HG03520 (cell line): ENCODE results near the gene PICALM.
"Not testable (repeated sequence)": the region's sequence is repeated elsewhere in the genome, so short reads cannot be mapped to it uniquely, and the experiment has no call there.

ENCODE experiments used
- ATAC-seq: cut with Tn5 transposase; IDR thresholded peaks from one replicate; pipeline ENCODE4 v1.9.1; 2021; ENCODE audit warnings: mild to moderate bottlenecking, moderate library complexity; ENCODE audit not compliant: unreplicated experiment

The PICALM gene

DNA sequence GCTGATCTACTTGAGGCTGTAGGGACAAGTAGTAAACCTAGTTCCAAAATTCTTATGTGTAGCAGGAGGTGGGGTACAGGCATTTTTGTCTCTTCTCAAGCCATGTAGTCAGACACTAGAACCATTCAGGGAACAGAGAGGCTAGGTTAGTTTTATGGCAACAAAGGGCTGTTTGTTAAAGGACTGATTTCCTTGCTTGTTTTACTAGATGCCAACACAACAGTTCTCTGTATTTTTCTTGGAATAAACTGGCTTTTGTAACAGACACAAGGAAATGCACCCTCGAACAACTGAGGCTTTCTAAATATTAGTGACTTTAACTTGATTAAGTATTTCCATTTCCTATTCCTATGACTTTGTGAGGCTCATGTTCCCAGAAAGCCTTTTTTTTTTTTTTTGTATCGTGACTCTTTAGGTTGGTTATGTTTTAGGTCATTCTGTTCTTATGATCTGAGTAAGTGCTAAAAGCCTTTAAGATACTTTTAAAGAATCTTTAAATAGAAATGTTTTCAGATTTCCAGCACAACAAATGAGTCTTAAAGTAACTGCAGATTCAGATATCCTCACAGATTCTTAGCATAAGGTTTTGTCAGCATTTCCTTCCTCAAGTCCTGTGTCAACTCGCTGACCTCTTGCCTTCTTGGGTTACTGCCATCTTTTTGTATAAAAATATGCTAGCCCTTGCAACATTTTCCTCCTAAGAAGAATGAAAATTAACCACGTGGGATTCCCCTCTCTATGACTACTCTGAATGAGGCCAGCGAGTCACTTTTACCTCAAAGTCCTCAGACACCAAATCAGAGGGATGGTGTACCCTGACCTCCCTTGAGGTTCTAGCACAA is 121.2 kb downstream of the PICALM start:
- no peak for ATAC-seq

DNA sequence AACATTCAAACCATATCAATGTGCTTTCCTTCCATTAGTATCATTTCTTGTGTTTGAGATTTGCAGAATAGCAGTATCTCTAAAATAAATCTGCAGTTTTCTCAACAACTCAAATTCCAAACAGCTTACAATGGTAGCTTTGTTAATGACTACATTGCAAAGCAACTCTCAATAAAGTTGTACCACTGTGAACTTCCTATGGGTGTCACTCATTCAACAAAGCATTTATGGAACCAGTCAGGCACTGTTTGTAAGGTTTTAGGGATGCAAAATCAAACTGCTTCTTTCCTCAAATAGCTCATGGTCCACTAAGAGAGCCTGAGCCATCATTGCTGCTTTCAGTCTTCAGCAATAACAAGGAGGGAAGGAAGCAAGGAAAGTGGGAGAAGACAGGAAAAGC is 122.7 kb downstream of the PICALM start:
- ATAC-seq, result no peak

DNA sequence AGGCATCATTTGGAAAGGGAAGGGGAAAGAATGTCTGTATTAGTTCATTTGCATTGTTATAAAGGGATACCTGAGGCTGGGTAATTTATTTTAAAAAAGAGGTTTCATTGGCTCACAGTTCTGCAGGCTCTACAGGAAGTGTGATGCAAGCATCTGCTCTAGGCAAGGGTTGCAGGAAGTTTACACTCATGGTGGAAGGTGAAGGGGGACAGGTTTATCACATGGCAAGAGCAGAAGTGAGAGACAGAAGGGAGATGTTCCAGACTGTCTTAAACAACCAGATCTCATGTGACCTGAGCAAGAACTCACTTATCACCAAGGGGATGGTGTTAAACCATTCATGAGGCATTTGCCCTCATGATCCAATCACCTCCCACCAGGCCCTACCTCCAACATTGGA is 123.1 kb downstream of the PICALM start:
- no peak for ATAC-seq

DNA sequence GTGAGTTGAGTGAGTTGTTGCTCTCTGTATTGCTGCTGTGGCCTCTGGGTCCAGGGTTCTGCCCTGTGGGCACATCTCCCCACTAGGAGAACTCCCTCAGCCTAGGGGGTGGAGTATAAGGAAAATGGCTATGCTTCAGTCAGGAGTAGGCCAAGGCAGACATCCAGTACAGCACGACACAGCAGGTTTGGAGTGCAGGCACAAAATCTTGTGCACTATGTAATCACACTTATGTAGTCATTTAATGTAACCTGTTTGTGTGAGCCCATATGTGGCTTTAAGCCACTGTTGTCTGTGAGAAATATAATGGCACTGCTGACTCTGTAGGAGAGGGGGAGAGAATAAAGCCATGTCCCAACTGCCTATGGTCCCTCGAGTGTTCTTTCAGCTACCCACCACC is 123.6 kb downstream of the PICALM start:
- ATAC-seq, result no peak

DNA sequence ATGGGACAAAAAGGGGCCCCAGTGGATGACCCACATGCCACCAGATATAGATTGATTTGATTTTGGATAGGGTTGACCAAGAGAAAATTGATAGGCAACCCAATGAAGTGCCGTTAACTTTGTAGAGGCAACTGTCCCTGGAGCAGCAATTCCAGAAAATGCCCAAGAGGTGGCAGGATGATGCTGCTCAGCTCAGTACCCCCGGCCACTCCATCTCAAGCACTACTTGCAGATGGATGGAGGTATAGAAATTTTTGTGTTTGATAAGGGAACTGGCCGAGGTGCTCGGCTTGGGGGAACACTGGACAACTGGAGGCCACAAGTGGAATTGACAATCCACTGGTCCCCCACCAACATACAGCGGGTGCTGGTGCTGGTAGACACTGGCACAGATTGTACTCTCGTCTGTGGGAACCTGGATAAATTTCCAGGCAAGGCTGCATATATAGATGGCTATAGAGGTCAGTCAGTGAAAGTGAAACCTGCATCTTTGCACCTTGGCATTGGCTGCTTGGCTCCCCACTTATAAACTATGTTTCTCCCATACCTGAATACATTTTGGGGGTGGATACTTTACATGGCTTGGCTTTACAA is 127.4 kb downstream of the PICALM start:
- peak; percentile 64 for ATAC-seq

DNA sequence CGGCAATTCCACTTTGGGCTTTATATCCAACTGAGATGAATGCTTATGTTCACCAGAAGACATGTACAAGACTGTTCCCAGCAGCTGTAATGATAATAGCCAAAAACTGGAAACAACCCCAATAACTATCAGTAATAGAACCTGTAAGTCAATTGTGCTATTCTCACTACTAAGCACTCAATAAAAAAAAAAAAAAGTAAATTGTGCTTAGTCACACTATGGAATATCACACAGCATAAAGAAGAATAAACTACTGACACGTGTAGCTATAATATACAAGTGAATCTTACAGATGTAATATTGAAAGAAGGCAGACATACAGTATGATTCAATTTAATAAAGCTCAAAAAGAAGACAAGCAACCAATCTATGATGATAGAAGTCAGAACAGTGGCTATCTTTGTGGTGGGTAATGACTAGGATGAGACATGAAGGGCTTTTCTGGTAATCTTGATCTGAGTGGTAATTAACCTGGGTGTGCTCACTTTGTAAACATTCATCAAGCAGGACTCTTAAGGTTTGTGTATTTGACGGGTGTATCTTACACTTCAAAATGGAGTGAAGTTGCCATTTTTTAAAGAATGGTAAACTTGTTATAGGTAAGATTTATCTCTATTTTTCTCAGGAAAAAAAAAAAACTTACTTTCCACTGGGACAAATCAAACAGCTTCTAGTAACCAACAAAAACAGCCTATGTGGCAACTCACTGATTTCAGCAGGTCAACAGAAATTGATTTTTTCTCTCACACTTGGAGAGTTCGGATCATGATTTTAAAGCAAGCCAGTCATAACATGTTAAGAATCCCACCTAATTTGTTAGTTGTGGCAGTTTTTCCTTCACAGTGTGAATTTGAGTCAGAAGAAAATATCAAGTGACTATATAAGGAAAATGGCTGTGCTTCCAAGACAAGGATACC is 129.5 kb downstream of the PICALM start:
- no peak for ATAC-seq

DNA sequence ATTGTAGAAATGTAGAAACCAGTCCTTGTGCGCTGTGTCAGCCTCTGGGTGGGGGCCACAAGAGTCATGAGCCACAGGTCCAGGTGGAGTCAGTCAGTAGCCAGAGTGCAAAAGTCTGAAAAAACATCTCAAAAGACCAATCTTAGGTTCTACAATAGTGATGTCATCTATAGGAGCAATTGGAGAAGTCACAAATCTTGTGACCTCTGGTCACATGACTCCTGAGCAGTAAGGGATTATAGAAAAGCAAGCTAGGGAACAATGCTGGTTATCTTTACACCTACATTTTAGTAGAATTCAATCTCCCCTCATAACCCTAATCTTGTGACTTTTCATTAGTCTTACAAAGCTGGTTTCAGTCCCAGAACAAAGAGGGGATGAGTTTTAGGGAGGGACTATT is 131.0 kb downstream of the PICALM start:
- ATAC-seq, result no peak

DNA sequence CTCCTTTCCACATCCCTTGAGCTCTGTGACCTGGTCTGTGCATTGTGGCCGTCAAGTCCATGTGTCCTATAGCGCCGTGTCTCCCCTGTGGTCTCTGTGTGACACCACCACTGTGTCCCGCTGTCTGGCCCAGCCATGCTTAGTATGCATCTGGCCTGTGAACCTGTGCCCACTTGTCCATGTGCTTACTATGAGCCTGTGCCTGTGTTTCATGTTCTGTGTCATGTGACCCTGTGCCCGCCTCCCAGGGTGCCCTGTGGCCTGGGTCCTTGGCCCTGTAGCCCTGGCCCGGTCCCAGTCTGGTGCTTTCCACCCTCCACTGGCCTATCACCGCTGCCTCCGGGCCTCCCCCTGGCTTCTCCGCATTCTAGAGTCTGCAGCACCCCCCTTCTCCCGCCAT is 133.1 kb downstream of the PICALM start:
- ATAC-seq, result no peak

DNA sequence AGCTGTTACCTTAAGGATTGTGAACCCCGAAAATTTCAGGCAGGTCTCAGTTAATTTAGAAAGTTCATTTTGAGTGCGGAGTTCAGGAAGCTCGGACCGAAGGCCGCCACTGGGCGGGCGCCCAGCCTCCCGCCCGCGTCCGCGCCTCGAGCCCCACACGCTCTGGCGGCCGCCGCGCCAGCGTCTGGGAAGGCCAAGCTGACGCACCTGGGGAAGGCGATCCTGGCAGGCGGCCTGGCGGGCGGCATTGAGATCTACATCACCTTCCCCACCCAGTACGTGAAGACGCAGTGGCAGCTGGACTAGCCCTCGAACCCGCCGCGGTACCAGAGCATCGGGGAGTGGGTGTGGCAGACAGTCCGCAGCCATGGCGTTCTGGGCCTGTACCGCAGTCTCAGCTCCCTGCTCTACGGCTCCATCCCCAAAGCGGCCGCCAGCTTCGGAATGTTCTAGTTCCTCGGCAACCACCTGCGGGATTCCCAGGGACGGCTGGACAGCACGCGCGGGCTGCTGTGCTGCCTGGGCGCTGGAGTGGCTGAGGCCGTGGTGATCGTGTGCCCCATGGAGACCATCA is 134.2 kb downstream of the PICALM start:
- ATAC-seq, result no peak

DNA sequence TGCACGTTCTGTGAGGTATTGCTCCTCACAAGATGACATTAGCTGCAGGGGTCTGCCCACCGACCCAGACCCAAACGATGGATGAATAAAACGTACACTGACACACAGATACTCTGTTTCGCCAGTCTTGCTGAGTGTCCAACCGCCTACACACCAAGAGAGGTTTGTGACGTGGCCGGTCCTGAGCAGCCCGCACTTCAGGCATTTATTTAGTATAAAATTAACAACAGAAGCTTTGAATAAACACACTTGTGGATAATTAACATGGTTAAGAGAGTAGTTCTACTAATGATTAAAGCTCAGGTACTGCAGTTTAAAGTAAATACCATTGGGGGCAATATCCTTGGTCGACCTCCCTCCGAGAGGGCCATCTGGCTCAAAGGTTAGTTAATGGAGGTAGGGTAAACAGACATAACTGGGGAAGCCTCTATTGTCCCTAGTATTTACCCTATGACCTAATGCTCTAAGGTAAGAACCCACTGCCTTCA is 138.0 kb downstream of the PICALM start:
- ATAC-seq, result no peak

DNA sequence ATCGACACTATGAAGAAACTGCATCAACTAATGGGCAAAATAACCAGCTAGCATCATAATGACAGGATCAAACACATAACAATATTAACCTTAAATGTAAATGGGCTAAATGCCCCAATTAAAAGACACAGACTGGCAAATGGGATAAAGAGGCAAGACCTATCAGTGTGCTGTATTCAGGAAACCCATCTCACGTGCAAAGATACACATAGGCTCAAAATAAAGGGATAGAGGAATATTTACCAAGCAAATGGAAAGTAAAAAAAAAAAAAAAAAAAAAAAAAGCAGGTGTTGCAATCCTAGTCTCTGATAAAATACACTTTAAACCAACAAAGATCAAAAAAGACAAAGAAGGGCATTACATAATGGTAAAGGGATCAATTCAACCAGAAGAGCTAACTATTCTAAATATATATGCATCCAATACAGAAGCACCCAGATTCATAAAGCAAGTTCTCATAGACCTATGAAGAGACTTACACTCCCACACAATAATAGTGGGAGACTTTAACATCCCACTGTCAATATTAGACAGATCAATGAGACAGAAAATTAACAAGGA is 142.2 kb downstream of the PICALM start:
- ATAC-seq, result not testable (repeated sequence)

DNA sequence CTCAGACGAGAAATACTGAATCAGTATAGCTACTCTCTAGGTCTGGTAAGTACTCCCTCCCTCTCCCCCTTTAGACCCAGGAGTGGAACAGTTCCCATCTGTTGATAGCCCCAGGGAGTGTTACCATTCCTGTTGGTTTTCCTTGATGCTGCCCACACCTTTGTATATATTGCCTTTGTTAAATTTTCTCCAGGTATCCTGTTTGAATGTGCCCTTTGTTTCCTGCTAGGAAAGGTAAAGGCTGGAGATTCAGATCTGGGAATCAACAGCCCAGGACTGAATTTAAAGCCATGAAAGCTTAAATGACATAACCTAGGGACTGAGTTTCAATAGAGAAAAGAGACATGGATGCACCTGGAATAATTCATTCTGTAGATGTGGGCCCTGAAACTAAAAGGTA is 145.4 kb downstream of the PICALM start:
- ATAC-seq, result no peak

DNA sequence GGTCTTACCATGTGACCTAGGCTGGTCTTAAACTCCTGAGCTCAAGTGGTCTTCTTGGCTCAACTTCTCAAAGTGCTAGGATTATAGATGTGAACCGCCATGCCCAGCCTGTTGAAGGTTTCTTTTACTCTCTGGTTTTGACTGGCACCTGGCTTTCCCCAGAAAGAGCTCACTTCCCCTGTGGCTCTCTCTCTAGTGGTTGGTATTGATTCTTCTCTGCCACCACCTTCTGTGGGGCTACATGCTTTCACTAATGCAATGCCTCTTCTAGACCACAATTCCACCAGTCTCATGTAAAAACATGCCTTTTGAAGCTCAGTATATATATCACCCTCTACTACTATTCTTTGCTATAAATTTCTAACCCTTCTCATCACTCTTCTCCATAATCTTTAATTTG is 146.5 kb downstream of the PICALM start:
- no peak for ATAC-seq

DNA sequence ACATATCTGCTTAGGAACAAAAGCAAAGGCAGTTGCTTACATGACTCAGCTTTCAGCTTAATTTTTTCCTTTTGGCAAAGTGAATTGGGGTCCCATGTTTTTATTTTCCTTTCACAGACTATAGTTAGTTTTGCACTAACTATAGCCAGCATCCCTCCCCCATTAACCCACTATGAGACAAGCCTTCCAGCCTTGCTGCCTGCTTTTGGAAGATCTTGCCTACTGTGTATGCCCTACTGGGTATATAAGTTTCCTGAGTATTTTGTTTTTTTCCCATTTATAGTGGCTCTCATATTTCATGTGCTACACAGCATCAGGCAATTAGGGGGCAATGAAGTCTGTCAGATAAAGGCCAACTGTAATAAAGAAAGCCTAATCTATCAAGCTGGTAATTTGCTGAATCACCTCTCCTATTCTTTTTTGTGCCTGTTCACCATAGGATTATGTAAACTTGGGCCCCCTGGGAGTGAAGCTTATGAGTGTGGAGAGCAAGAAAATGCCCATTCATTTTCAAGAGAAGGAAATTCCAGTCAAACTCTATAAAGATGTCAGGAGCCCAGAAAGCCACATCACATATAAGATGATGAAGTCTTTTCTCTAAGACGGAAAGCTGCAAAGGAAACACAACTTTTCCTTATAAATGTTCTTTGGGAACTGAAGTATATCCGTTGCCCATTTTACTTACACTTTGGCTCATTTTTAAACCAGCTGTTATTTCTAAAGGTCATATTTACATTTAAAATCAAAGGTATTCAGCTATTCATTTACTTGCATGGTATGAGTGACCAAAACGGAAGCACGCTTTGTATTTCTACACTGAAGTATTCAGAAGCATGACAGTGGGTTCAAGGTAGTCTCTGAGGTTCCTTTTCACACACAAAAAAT is 149.7 kb downstream of the PICALM start:
- ATAC-seq, result no peak

DNA sequence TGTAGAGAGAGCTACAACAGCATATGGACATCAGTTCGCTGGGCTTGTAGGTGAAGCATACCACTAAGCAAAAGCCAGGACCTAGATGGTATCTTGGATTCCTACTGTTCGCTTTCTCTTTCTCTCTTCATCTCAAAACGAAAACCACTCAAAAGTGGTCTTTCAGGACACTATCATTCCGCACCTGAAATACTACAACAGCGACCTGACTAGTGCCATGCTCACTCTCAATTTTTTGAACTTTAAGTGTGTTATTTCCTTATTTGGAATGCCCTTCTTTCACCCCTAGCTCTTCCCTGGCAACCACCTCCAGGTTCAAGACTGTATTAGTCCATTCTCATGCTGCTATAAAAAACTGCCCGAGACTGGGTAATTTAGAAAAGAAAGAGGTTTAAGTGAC is 154.5 kb downstream of the PICALM start:
- no peak for ATAC-seq

DNA sequence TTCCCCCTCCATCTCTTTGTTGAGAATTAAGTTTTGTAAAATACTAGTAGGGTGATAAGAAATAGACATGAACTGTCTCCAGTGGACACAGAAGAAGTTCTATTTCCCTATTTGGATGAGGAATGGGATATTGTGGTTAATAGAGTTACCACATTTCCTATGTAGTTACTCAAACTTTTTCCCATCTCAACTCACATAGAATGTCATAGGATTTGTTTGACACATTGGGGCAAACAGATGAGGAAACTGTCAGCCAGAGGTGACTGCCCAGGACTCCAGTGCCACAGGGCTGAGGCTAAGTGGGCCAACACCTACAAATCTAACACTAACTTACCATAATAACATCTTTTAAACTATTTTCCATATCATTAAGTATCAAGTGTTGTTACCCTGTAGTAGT is 155.4 kb downstream of the PICALM start:
- ATAC-seq, result no peak

DNA sequence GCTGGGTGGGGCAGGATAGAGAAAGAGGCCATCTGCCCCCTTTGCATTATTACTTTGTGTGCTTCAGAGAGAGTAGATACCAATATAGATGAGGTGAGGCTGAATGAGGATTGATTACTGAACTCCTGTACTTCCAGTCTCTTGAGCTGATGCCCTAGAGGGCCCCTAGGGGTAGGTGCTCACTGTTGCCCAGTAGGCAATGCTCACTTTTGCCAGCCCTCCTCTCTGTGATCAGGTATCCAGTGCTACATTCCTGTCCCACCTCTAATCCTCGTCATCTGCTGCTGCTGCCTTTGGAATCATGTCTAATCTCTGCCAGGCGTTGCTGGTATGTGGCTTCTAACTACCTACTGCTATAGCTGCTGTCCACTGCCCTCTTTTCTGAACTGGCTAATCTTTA is 156.5 kb downstream of the PICALM start:
- no peak for ATAC-seq
